RWPE1 (cell line): ENCODE data around the gene FSD1L.

Source experiments
- CTCF ChIA-PET: fragments of 350-600 bp; sonication (Branson Sonifier 250); formaldehyde crosslinking; extraction: SDS; loops from one replicate; lab custom pipeline; 2021; lab: Yijun Ruan, JAX
- POLR2A ChIA-PET: fragments of 400-600 bp; formaldehyde crosslinking; extraction: SDS; loops from one replicate; lab custom pipeline; 2020; ENCODE audit warnings: antibody characterized with exemption; ENCODE audit not compliant: low non-redundant PET; lab: Yijun Ruan, JAX
- DNase-seq: peaks from one replicate; pipeline ENCODE4 v3.0.0; 2012; ENCODE audit warnings: low spot score
- H3K27ac ChIP-seq: fragments of 450-650 bp; 2 replicates; pipeline ENCODE4 v1.5.1; 2017
- TF ChIP-seq, protein P1 (sequence below): fragments of 450-650 bp; conservative IDR thresholded peaks from 2 replicates; pipeline ENCODE4 v1.5.1; 2017; ENCODE audit warnings: low read depth, mild to moderate bottlenecking

FSD1L gene

DNA sequence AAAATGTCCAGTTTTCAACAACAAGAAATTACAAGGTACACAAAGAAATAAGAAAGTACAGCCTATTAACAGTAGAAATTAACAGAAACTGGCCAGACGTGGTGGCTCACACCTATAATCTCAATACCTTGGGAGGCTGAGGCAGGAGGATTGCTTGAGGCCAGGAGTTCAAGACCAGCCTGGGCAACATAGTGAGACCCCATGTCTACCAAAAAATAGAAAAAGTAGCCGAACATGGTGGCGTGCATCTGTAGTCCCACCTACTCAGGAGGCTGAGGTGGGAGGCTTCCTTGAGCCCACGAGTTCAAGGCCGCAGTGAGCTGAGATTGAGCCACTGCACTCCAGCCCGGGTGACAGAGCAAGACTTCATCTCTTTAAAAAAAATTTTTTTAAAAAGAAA lies 41.5 kb upstream of the FSD1L start:
- no peak overlapping the region for H3K27ac ChIP-seq
- CTCF ChIA-PET = no interaction called here

DNA sequence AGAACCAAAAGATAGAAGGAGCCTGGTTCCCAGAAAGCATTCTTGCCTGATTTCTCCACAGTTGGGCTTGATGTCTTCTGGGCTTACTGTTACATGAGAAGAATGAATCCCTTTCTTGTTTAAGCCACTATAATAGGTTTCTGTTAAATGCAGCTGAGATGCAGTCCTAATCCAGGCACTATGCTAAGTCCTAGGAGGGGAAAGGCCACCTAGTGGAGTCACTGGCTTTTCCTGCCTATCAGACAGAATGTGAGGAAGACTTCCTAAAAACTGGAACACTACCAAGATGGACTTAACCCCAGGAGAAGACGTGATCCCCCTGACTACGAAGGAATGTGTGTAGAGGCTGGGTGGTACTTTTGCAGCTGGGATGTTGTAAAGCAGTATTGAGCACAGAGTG lies 34.3 kb upstream of the FSD1L start:
- peak; percentile 31 for DNase-seq

More for the DNA sequence above, 41.5 kb upstream of the FSD1L start:
- POLR2A ChIA-PET = no interaction called here
- TF ChIP-seq, protein P1, sequence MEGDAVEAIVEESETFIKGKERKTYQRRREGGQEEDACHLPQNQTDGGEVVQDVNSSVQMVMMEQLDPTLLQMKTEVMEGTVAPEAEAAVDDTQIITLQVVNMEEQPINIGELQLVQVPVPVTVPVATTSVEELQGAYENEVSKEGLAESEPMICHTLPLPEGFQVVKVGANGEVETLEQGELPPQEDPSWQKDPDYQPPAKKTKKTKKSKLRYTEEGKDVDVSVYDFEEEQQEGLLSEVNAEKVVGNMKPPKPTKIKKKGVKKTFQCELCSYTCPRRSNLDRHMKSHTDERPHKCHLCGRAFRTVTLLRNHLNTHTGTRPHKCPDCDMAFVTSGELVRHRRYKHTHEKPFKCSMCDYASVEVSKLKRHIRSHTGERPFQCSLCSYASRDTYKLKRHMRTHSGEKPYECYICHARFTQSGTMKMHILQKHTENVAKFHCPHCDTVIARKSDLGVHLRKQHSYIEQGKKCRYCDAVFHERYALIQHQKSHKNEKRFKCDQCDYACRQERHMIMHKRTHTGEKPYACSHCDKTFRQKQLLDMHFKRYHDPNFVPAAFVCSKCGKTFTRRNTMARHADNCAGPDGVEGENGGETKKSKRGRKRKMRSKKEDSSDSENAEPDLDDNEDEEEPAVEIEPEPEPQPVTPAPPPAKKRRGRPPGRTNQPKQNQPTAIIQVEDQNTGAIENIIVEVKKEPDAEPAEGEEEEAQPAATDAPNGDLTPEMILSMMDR = no peak
- no peak for DNase-seq

DNA sequence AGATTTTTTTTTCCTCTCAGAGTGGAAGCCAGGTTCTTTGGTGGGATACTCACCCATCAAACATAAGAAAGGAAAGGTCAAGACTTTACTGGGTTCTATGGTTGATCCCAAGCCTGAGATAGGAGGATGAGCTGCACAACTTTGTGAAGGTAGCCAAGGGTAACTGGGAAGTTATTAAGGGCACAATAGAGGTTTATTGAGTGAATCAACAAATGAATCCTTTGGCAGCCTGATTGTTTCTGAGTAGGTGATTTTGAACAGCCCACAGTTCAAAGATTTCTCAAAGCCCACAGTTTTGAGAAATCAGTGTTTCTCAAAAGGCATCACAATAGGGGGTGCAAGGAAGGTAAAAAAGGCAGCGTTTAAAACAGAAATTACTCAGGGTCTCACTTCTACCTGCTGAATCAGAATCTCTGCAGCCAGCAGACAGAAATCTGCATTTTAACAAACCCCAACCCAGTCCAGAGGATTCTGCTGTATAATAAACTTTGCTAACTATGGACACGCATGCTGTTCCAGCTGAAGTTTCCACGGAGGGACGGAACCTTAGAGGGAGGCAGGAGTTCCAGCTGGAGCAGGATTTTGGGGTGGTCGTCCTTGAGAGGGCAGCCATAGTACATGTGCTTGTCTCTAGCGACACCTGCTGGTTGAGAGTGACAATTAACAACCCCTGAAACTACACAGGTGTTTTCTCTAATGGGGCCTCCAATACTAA lies 32.7 kb upstream of the FSD1L start:
- CTCF ChIA-PET = interaction anchor here (0.6 to 2.1 kb wide), 13 partner anchors 11 to 634 kb away, joined by 3 to 21 read pairs (median 3); partner anchors contain the start of gene SLC44A1
- POLR2A ChIA-PET = no interaction called here
- DNase-seq = peak; percentile 74
- no peak overlapping the region for H3K27ac ChIP-seq
- TF ChIP-seq, protein P1 = peak; percentile 96

More for the DNA sequence above, 34.3 kb upstream of the FSD1L start:
- no peak overlapping the region for H3K27ac ChIP-seq
- ChIA-PET CTCF (interaction anchor here (0.6 to 2.1 kb wide), 8 partner anchors 17 to 420 kb away, joined by 3 to 15 read pairs (median 4); partner anchors contain the start of gene SLC44A1), POLR2A (interaction anchor here (1.3 kb wide), 1 partner anchor 169 kb away, joined by 4 read pairs; the partner anchor contains the start of gene SLC44A1)
- TF ChIP-seq, protein P1 = peak; percentile 52

DNA sequence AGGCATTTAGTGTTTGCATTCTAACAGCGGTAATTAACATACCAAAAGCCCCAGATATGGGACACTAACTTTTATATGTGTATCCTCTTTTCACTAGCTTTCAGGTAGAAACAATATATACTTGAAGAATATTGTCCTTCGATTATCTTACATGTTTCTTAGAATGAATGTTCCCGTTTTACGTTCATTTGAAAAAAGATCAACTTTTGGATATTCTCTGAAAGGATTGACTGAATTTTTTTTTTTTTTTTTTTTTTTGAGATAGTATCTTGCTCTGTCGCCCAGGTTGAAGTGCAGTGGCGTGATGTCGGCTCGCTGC lies 32.2 kb upstream of the FSD1L start:
- CTCF ChIA-PET = interaction anchor here (0.6 to 1.8 kb wide), 11 partner anchors 11 to 634 kb away, joined by 3 to 21 read pairs (median 4); no protein-coding TSS in a partner anchor
- TF ChIP-seq, protein P1 = peak; percentile 77

DNA sequence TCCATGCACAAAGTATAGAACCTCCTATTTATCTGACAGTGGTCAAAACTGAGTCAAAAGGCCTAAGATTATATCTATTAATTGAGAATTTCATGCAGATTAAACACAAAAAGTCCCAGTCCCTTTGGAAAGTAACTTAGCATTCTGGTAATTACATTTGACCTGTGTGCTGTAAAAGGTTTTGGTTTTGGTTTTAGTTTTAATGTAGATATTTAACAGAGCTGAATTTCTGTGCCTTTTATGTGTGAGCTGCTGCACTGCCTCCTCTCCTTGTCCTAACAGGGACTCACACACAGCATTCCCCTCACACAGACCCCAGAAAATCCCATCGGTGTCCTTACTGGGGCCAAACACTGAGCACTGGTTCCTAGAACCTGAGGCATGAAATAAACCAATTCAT lies 31.0 kb upstream of the FSD1L start:
- ChIA-PET POLR2A (no interaction called here), CTCF (interaction anchor here (0.7 kb wide), 1 partner anchor 490 kb away, joined by 3 read pairs; no protein-coding TSS in a partner anchor)
- no peak for DNase-seq
- H3K27ac ChIP-seq = no peak overlapping the region
- TF ChIP-seq, protein P1 = no peak

More for the DNA sequence above, 32.2 kb upstream of the FSD1L start:
- H3K27ac ChIP-seq = no peak overlapping the region
- POLR2A ChIA-PET = no interaction called here
- DNase-seq = no peak

DNA sequence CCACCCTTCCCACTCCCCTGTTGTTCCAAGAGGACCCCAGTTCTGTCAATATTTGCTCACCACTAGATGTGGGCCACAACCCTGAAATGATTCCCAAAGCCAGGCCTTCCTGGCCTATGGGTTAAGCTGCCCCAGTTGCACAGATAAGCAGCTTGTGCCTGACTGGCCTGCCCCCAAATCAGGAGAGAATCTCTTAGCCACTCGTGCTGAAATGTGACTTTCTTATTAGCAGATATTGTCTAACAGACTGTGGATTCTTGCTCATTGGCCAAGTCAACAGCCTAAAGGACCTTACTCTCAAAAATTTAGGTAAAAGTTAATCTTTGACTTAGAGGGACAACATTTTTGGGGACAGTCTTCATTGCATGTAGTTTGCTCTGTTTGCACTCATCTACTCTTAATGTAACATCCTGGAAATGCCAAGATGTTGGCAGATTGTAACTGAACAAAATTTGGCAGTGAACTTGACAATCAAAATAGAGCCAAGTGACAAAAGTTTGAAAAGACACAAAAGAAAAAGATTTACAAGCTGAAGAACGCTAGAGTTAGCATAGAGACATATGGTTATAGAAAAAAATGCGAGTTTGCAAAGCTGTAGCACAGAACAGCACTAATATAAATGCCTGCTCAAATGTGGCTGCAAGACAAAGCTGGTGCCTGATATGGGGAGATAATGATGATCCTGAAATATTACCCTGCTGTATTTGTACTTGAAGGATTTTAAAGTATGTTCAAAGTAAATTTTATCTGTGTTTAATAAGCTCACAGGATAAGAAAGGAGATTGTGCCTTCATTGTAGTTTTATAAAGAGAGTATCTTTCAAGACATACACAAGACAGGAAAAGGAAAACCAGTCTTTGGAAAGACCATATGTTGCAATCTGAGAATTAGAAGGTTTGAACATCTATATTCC lies 29.0 kb upstream of the FSD1L start:
- DNase-seq = no peak
- ChIA-PET POLR2A (no interaction called here), CTCF (interaction anchor here (0.8 to 1.2 kb wide), 3 partner anchors 178 to 596 kb away, joined by 3 to 4 read pairs (median 3); no protein-coding TSS in a partner anchor)
- H3K27ac ChIP-seq = no peak overlapping the region
- TF ChIP-seq, protein P1 = no peak
